ENCODE data around the gene PPP2R3B.

GRCh38 chrX:290476-291166 lies 96.1 kb downstream of the PPP2R3B start:
- TF ChIP-seq CTCF (IDR thresholded peaks at IDR 0.05; ENCODE audit: poor library complexity) (no peak), EZH2phosphoT487 (IDR thresholded peaks at IDR 0.05; ENCODE audit: low read depth, severe bottlenecking, unreplicated experiment) (no peak)
